Activated CD8-positive, alpha-beta T cell treated with anti-CD3 and anti-CD28 coated beads, Interleukin-2, amount 10 ng/mL, durations not matched to agents 7 days and 5 days (primary cell): ENCODE data around the gene GRPR. TPM values are rescaled to one million over a fixed set of nuclear protein-coding genes. Genes with fewer than 3 reads are reported as not detected.
"Not testable (repeated sequence)": the region's sequence is repeated elsewhere in the genome, so short reads cannot be mapped to it uniquely, and the experiment has no call there.

Experiments
- ATAC-seq: fragments of 150-1000 bp; cut with Tn5 transposase; one replicate; pipeline ENCODE4 v1.10.0; 2021; ENCODE audit warnings: moderate library complexity
- CTCF ChIA-PET: fragments of 350-600 bp; sonication (Branson Sonifier 250); formaldehyde crosslinking; loops from one replicate; lab custom pipeline; 2021; ENCODE audit warnings: antibody characterized with exemption; lab: Charles Lee
- POLR2A ChIA-PET: fragments of 350-600 bp; sonication (Branson Sonifier 250); formaldehyde crosslinking; loops from one replicate; lab custom pipeline; 2021; ENCODE audit warnings: antibody characterized with exemption; lab: Charles Lee
- DNase-seq: peaks from one replicate; pipeline ENCODE4 v3.0.0-alpha.2; 2020
- H3K27ac Mint-ChIP-seq: one replicate; pipeline ENCODE4 v1.8.0; 2021; ENCODE audit warnings: mild to moderate bottlenecking, mixed read lengths
- H3K27me3 Mint-ChIP-seq: one replicate; pipeline ENCODE4 v1.8.0; 2021; ENCODE audit warnings: low read depth, mixed read lengths
- H3K36me3 Mint-ChIP-seq: one replicate; pipeline ENCODE4 v1.8.0; 2021; ENCODE audit warnings: low read depth, mixed read lengths
- H3K4me1 Mint-ChIP-seq: one replicate; pipeline ENCODE4 v1.8.0; 2021; ENCODE audit warnings: low read depth, mixed read lengths
- H3K4me3 Mint-ChIP-seq: one replicate; pipeline ENCODE4 v1.8.0; 2021; ENCODE audit warnings: mild to moderate bottlenecking, mixed read lengths
- H3K9me3 Mint-ChIP-seq: one replicate; pipeline ENCODE4 v1.8.0; 2022; ENCODE audit warnings: mixed read lengths; ENCODE audit not compliant: insufficient read depth
- total RNA-seq, 2 experiments: library from RNA; stranded (reverse); gene quantifications; one replicate each; pipeline ENCODE4 v1.2.3, GENCODE V29; 2021

The GRPR gene
- total RNA-seq, 2 experiments from 2014 or later, result not detected

GRCh38 chrX:16138108-16138427 lies 14.7 kb downstream of the GRPR start:
- H3K36me3 Mint-ChIP-seq, result no peaks in the 10 kb centered on the region
- no peak overlapping the region for H3K4me3 Mint-ChIP-seq
- no peak for DNase-seq
- H3K27ac Mint-ChIP-seq, result no peak overlapping the region
- ATAC-seq, result no peak
- ChIA-PET POLR2A (no interaction called here), CTCF (interaction anchor here (0.9 to 1.4 kb wide), 3 partner anchors 11 to 25 kb away, joined by 3 read pairs; no protein-coding TSS in a partner anchor)
- H3K27me3 Mint-ChIP-seq, result no peaks in the 10 kb centered on the region
- no peaks in the 10 kb centered on the region for H3K9me3 Mint-ChIP-seq
- H3K4me1 Mint-ChIP-seq, result no peaks in the 10 kb centered on the region

- Mint-ChIP-seq H3K4me1 (no peaks in the 10 kb centered on the region), H3K27me3 (no peaks in the 10 kb centered on the region), H3K9me3 (no peaks in the 10 kb centered on the region), H3K27ac (no peak overlapping the region), H3K36me3 (no peaks in the 10 kb centered on the region), H3K4me3 (no peak overlapping the region)
- ChIA-PET POLR2A (no interaction called here), CTCF (no interaction called here)
- ATAC-seq, result no peak
- DNase-seq, result no peak
Measured at GRCh38 chrX:16140448-16140847, 17.1 kb downstream of the GRPR start.

- Mint-ChIP-seq H3K4me1 (no peaks in the 10 kb centered on the region), H3K9me3 (no peaks in the 10 kb centered on the region), H3K4me3 (no peak overlapping the region), H3K36me3 (no peaks in the 10 kb centered on the region), H3K27me3 (no peaks in the 10 kb centered on the region), H3K27ac (no peak overlapping the region)
- DNase-seq (no peak), ATAC-seq (no peak)
- POLR2A ChIA-PET, result no interaction called here
- CTCF ChIA-PET, result no interaction called here
Measured at GRCh38 chrX:16140983-16141382, 17.6 kb downstream of the GRPR start.

- CTCF ChIA-PET, result interaction anchor here (0.6 kb wide), 1 partner anchor 529 kb away, joined by 3 read pairs; no protein-coding TSS in a partner anchor
- DNase-seq, result no peak
- H3K27ac Mint-ChIP-seq, result no peak overlapping the region
- no peaks in the 10 kb centered on the region for H3K9me3 Mint-ChIP-seq
- no peaks in the 10 kb centered on the region for H3K27me3 Mint-ChIP-seq
- no peak for ATAC-seq
- no peak overlapping the region for H3K4me3 Mint-ChIP-seq
- no peaks in the 10 kb centered on the region for H3K4me1 Mint-ChIP-seq
- POLR2A ChIA-PET, result no interaction called here
- no peaks in the 10 kb centered on the region for H3K36me3 Mint-ChIP-seq
Measured at GRCh38 chrX:16141422-16142245, 18.3 kb downstream of the GRPR start.

- no peaks in the 10 kb centered on the region for H3K36me3 Mint-ChIP-seq
- ChIA-PET CTCF (interaction anchor here (0.6 kb wide), 1 partner anchor 529 kb away, joined by 3 read pairs; no protein-coding TSS in a partner anchor), POLR2A (no interaction called here)
- DNase-seq (no peak), ATAC-seq (no peak)
- H3K27me3 Mint-ChIP-seq, result no peaks in the 10 kb centered on the region
- no peak overlapping the region for H3K4me3 Mint-ChIP-seq
- H3K27ac Mint-ChIP-seq, result no peak overlapping the region
- no peaks in the 10 kb centered on the region for H3K4me1 Mint-ChIP-seq
- no peaks in the 10 kb centered on the region for H3K9me3 Mint-ChIP-seq
Measured at GRCh38 chrX:16142246-16142558, 18.8 kb downstream of the GRPR start.

GRCh38 chrX:16143968-16144367 lies 20.6 kb downstream of the GRPR start:
- Mint-ChIP-seq H3K4me3 (no peak overlapping the region), H3K36me3 (no peaks in the 10 kb centered on the region), H3K9me3 (no peaks in the 10 kb centered on the region), H3K27me3 (peaks cover 2% of the 10 kb centered on the region), H3K27ac (no peak overlapping the region), H3K4me1 (no peaks in the 10 kb centered on the region)
- ChIA-PET POLR2A (no interaction called here), CTCF (no interaction called here)
- DNase-seq (no peak), ATAC-seq (no peak)

GRCh38 chrX:16144420-16144819 lies 21.1 kb downstream of the GRPR start:
- no peaks in the 10 kb centered on the region for H3K4me1 Mint-ChIP-seq
- H3K27ac Mint-ChIP-seq, result no peak overlapping the region
- no peak overlapping the region for H3K4me3 Mint-ChIP-seq
- ATAC-seq (no peak), DNase-seq (no peak)
- H3K27me3 Mint-ChIP-seq, result peaks cover 2% of the 10 kb centered on the region
- ChIA-PET CTCF (no interaction called here), POLR2A (no interaction called here)
- H3K9me3 Mint-ChIP-seq, result no peaks in the 10 kb centered on the region
- no peaks in the 10 kb centered on the region for H3K36me3 Mint-ChIP-seq

GRCh38 chrX:16145093-16145492 lies 21.7 kb downstream of the GRPR start:
- H3K27ac Mint-ChIP-seq, DNase-seq, CTCF ChIA-PET, ATAC-seq, POLR2A ChIA-PET, H3K9me3 Mint-ChIP-seq, H3K27me3 Mint-ChIP-seq, H3K4me3 Mint-ChIP-seq, H3K4me1 Mint-ChIP-seq, H3K36me3 Mint-ChIP-seq: not testable (repeated sequence)

GRCh38 chrX:16145656-16146055 lies 22.3 kb downstream of the GRPR start:
- Mint-ChIP-seq H3K27me3 (peaks cover 2% of the 10 kb centered on the region), H3K4me3 (no peak overlapping the region), H3K9me3 (no peaks in the 10 kb centered on the region), H3K4me1 (no peaks in the 10 kb centered on the region), H3K27ac (no peak overlapping the region), H3K36me3 (no peaks in the 10 kb centered on the region)
- ChIA-PET CTCF (no interaction called here), POLR2A (no interaction called here)
- DNase-seq (no peak), ATAC-seq (no peak)

GRCh38 chrX:16148896-16149295 lies 25.5 kb downstream of the GRPR start:
- no peak for DNase-seq
- H3K4me1 Mint-ChIP-seq, result no peaks in the 10 kb centered on the region
- H3K27ac Mint-ChIP-seq, result no peak overlapping the region
- ATAC-seq, result no peak
- H3K27me3 Mint-ChIP-seq, result peaks cover 2% of the 10 kb centered on the region
- no peak overlapping the region for H3K4me3 Mint-ChIP-seq
- H3K36me3 Mint-ChIP-seq, result no peaks in the 10 kb centered on the region
- ChIA-PET CTCF (no interaction called here), POLR2A (no interaction called here)
- no peaks in the 10 kb centered on the region for H3K9me3 Mint-ChIP-seq

- Mint-ChIP-seq H3K4me1 (no peaks in the 10 kb centered on the region), H3K36me3 (no peaks in the 10 kb centered on the region), H3K27ac (no peak overlapping the region), H3K4me3 (no peak overlapping the region), H3K27me3 (no peaks in the 10 kb centered on the region), H3K9me3 (no peaks in the 10 kb centered on the region)
- CTCF ChIA-PET, result no interaction called here
- DNase-seq, result no peak
- POLR2A ChIA-PET, result no interaction called here
- no peak for ATAC-seq
Measured at GRCh38 chrX:16155581-16156096, 32.3 kb downstream of the GRPR start.

GRCh38 chrX:16156692-16157331 lies 33.4 kb downstream of the GRPR start:
- ATAC-seq, result no peak
- POLR2A ChIA-PET, result no interaction called here
- Mint-ChIP-seq H3K27ac (no peak overlapping the region), H3K27me3 (no peaks in the 10 kb centered on the region), H3K9me3 (no peaks in the 10 kb centered on the region), H3K4me3 (no peak overlapping the region), H3K36me3 (no peaks in the 10 kb centered on the region), H3K4me1 (no peaks in the 10 kb centered on the region)
- no peak for DNase-seq
- CTCF ChIA-PET, result no interaction called here
